OCI-LY7 (cell line): ENCODE data around the gene SLC35F4. TPM values are rescaled to one million over a fixed set of nuclear protein-coding genes. Genes with fewer than 3 reads are reported as not detected.
A peak's percentile ranks its signal among the peaks of the same experiment; 100 is the strongest.

Experiments
- BruUV-seq: library from RNA; stranded (reverse); fragments of 400-500 nt; replicated peaks from 2 replicates; lab custom pipeline; 2021; lab: Mats Ljungman, UMichigan
- CTCF ChIA-PET: fragments of 300-600 bp; sonication (Branson Sonifier 250); formaldehyde crosslinking; loops from one replicate; lab custom pipeline; 2022; ENCODE audit warnings: antibody characterized with exemption; ENCODE audit not compliant: unreplicated experiment; lab: Charles Lee
- POLR2A ChIA-PET: fragments of 300-600 bp; sonication (Branson Sonifier 250); formaldehyde crosslinking; loops from one replicate; lab custom pipeline; 2022; ENCODE audit warnings: antibody characterized with exemption; lab: Charles Lee
- DNase-seq: peaks from one replicate; pipeline ENCODE4 v3.0.0-alpha.2; 2015; ENCODE audit warnings: low spot score
- H2AFZ ChIP-seq: fragments of 200-600 bp; sonication (generic), shearing (Covaris generic); 2 replicates; pipeline ENCODE4 v1.6.1; 2014; ENCODE audit warnings: mild to moderate bottlenecking, antibody characterized with exemption, low read length, moderate library complexity
- H3K27ac ChIP-seq: fragments of 200-600 bp; sonication (generic); 2 replicates; pipeline ENCODE4 v1.5.1; 2014; ENCODE audit warnings: mixed run types, low read depth, mild to moderate bottlenecking, moderate library complexity, low read length, inconsistent platforms; ENCODE audit not compliant: poor library complexity, severe bottlenecking
- H3K36me3 ChIP-seq: fragments of 200-600 bp; sonication (generic); 2 replicates; pipeline ENCODE4 v1.6.1; 2014; ENCODE audit warnings: mild to moderate bottlenecking, antibody characterized with exemption, low read length, moderate library complexity, mixed read lengths; ENCODE audit not compliant: insufficient read depth
- H3K4me1 ChIP-seq: fragments of 200-600 bp; sonication (generic); 2 replicates; pipeline ENCODE4 v1.5.1; 2014; ENCODE audit warnings: mild to moderate bottlenecking, low read length; ENCODE audit not compliant: insufficient read depth, poor library complexity, severe bottlenecking
- H3K4me2 ChIP-seq: fragments of 200-600 bp; sonication (generic); 2 replicates; pipeline ENCODE4 v1.6.1; 2014; ENCODE audit warnings: mild to moderate bottlenecking, low read length
- H3K4me3 ChIP-seq: fragments of 200-600 bp; sonication (generic); 2 replicates; pipeline ENCODE4 v1.5.1; 2014; ENCODE audit warnings: mild to moderate bottlenecking, low read depth, low read length; ENCODE audit not compliant: poor library complexity, severe bottlenecking
- H3K79me2 ChIP-seq: fragments of 200-600 bp; sonication (generic); 2 replicates; pipeline ENCODE4 v1.6.1; 2016; ENCODE audit warnings: low read depth, mild to moderate bottlenecking, low read length, moderate library complexity, mixed read lengths; ENCODE audit not compliant: insufficient read depth
- H3K9me2 ChIP-seq: fragments of 200-600 bp; sonication (generic); 2 replicates; pipeline ENCODE4 v1.6.1; 2016; ENCODE audit warnings: mild to moderate bottlenecking, low read length, mixed read lengths; ENCODE audit not compliant: insufficient read depth
- H3K9me3 ChIP-seq: fragments of 200-600 bp; sonication (generic); 2 replicates; pipeline ENCODE4 v1.6.1; 2014; ENCODE audit warnings: mild to moderate bottlenecking, mixed run types, low read length, mixed read lengths
- H4K20me1 ChIP-seq: fragments of 200-600 bp; sonication (generic); 2 replicates; pipeline ENCODE4 v1.6.1; 2014; ENCODE audit warnings: mild to moderate bottlenecking, antibody characterized with exemption, low read length, moderate library complexity, mixed read lengths; ENCODE audit not compliant: insufficient read depth
- EZH2phosphoT487 ChIP-seq: fragments of 200-600 bp; sonication (generic); IDR thresholded peaks from 2 replicates; pipeline ENCODE4 v1.6.1; 2018; ENCODE audit warnings: low read depth, borderline replicate concordance, mild to moderate bottlenecking, mixed run types, antibody characterized with exemption, low read length, moderate library complexity, mixed read lengths
- intact Hi-C: fragments of 100-400 bp; cut with micrococcal nuclease; formaldehyde crosslinking; loops from one replicate; pipeline ENCODE4 v1.10.0; 2022; ENCODE audit not compliant: unreplicated experiment
- total RNA-seq, 2 experiments: library from RNA; depleted of rRNA in 1 of 2; stranded (reverse); fragments of >200 nt in 1 of 2; shearing (Covaris generic) in 1 of 2; gene quantifications; 2 replicates each; pipeline ENCODE4 v1.2.3, GENCODE V29; 2014 to 2022
- TF ChIP-seq, protein P1 (sequence below): fragments of 200-600 bp; sonication (generic); conservative IDR thresholded peaks from 2 replicates; pipeline ENCODE4 v1.5.1; 2014; ENCODE audit warnings: mild to moderate bottlenecking, antibody characterized with exemption, low read length, moderate library complexity, mixed read lengths

The SLC35F4 gene
- total RNA-seq, 2 experiments from 2014 or later = not detected

DNA sequence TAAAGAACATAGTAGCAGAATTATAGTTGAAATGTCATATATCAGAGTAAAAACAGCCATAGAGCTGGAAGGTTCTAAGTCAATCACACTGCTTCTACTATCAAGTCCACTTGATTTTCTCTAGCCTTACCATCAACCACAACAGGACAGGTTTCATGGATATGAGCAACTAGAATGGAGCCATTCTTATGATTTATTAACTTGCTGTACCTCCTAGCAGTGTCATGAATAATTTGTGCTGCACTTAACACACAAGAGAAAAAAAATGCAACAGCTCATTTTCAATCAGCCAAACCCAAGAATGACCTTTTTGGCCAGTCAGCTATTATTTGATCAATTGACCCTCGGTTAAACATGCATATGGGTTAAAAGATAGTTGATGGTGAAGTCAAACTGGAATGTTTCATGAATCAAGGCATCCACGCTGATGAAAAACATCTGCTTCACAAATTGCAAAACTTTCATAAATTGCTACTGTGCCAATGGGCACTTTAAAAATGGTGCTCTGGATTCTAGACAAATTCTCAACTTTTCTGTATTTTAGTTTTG, 316.8 kb downstream of the SLC35F4 start:
- ChIA-PET POLR2A (interaction anchor here (1.0 kb wide), 1 partner anchor 508 kb away, joined by 3 read pairs; no protein-coding TSS in a partner anchor), CTCF (no interaction called here)
- Histone ChIP-seq H3K4me3 (no peak overlapping the region), H3K4me2 (no peak overlapping the region), H3K27ac (no peak overlapping the region), H3K4me1 (no peaks in the 10 kb centered on the region), H3K9me3 (no peaks in the 10 kb centered on the region), H3K9me2 (no peaks in the 10 kb centered on the region), H3K79me2 (no peaks in the 10 kb centered on the region), H2AFZ (no peak overlapping the region), H4K20me1 (no peaks in the 10 kb centered on the region), H3K36me3 (no peaks in the 10 kb centered on the region)
- TF ChIP-seq EZH2phosphoT487 = no peak
- TF ChIP-seq, protein P1, sequence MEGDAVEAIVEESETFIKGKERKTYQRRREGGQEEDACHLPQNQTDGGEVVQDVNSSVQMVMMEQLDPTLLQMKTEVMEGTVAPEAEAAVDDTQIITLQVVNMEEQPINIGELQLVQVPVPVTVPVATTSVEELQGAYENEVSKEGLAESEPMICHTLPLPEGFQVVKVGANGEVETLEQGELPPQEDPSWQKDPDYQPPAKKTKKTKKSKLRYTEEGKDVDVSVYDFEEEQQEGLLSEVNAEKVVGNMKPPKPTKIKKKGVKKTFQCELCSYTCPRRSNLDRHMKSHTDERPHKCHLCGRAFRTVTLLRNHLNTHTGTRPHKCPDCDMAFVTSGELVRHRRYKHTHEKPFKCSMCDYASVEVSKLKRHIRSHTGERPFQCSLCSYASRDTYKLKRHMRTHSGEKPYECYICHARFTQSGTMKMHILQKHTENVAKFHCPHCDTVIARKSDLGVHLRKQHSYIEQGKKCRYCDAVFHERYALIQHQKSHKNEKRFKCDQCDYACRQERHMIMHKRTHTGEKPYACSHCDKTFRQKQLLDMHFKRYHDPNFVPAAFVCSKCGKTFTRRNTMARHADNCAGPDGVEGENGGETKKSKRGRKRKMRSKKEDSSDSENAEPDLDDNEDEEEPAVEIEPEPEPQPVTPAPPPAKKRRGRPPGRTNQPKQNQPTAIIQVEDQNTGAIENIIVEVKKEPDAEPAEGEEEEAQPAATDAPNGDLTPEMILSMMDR = no peak
- BruUV-seq = no TSS peak
- intact Hi-C loops = no loop called here
- DNase-seq = no peak

DNA sequence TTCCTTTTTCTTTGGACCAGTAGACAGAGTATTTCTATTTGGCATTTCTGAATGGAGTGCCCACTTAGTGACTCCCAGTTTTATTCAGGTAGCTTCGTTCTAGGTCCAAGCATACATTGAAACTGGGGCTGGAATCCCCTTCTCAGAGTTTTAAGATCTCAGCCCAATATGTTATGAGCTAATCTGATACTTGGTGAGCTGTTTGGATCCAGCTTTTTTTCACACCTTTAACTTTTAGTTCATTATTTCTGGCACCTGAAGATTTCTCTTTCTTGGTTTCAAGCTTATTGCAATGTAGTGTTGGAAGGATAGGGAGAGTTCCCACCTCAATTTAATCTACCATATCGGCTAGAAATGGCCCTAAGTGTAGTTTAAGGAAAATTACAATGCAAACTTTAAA, 318.8 kb downstream of the SLC35F4 start:
- intact Hi-C loops = no loop called here
- no peaks in the 10 kb centered on the region for H3K79me2 ChIP-seq
- no peak overlapping the region for H2AFZ ChIP-seq
- no peaks in the 10 kb centered on the region for H3K9me3 ChIP-seq
- H3K36me3 ChIP-seq = no peaks in the 10 kb centered on the region
- ChIA-PET POLR2A (interaction anchor here (1.3 kb wide), 1 partner anchor 12 kb away, joined by 3 read pairs; no protein-coding TSS in a partner anchor), CTCF (no interaction called here)
- H3K27ac ChIP-seq = no peak overlapping the region
- no peaks in the 10 kb centered on the region for H3K4me1 ChIP-seq
- no TSS peak for BruUV-seq
- no peak overlapping the region for H3K4me2 ChIP-seq
- H3K9me2 ChIP-seq = no peaks in the 10 kb centered on the region
- no peaks in the 10 kb centered on the region for H4K20me1 ChIP-seq
- TF ChIP-seq, protein P1 = no peak
- TF ChIP-seq EZH2phosphoT487 = no peak
- no peak for DNase-seq
- no peak overlapping the region for H3K4me3 ChIP-seq

DNA sequence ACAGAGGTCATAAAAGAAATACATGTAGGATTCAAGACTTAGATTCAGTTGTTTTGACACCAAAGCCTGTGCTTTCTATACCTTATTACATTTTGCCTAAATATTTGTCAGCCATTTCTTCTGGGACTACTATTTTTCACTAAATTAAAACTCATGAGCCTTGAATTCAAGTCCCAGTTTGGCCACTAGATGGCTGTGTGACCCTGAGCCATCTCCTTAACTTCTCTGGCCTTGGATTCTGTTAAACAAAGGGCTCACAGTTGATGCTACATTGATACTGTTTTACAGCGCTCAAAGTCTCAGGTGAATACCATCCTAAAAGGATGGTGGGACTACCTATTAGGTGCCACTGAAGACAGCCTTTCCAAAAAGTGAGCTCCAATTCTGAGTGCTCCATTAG, 332.7 kb downstream of the SLC35F4 start:
- no peak for TF ChIP-seq EZH2phosphoT487
- TF ChIP-seq, protein P1 = peak; percentile 74
- no peak overlapping the region for H3K4me3 ChIP-seq
- H4K20me1 ChIP-seq = no peaks in the 10 kb centered on the region
- H3K27ac ChIP-seq = no peak overlapping the region
- peak; percentile 36 for DNase-seq
- no peaks in the 10 kb centered on the region for H3K79me2 ChIP-seq
- no peaks in the 10 kb centered on the region for H3K36me3 ChIP-seq
- no peak overlapping the region for H3K4me2 ChIP-seq
- intact Hi-C loops = no loop called here
- H3K4me1 ChIP-seq = no peaks in the 10 kb centered on the region
- no peak overlapping the region for H2AFZ ChIP-seq
- no peaks in the 10 kb centered on the region for H3K9me2 ChIP-seq
- CTCF ChIA-PET = no interaction called here
- no peaks in the 10 kb centered on the region for H3K9me3 ChIP-seq
- BruUV-seq = no TSS peak
- POLR2A ChIA-PET = interaction anchor here (0.7 kb wide), 1 partner anchor 12 kb away, joined by 3 read pairs; no protein-coding TSS in a partner anchor
